Endothelial cell of umbilical vein (primary cell): ENCODE data around the gene SNTA1. TPM values are rescaled to one million over a fixed set of nuclear protein-coding genes. Genes with fewer than 3 reads are reported as not detected.

ENCODE experiments used
- BruUV-seq: library from RNA; stranded (reverse); fragments of 400-500 nt; replicated peaks from 2 replicates; lab custom pipeline; 2021; lab: Mats Ljungman, UMichigan
- CTCF ChIA-PET: fragments of 300-600, 350-600 bp; sonication (Branson Sonifier 250); formaldehyde crosslinking; loops from one replicate; lab custom pipeline; 2021; ENCODE audit warnings: antibody characterized with exemption, inconsistent platforms; lab: Charles Lee
- POLR2A ChIA-PET: fragments of 300-600, 350-600 bp; sonication (Branson Sonifier 250); formaldehyde crosslinking; loops from one replicate; lab custom pipeline; 2021; ENCODE audit warnings: antibody characterized with exemption, inconsistent platforms; lab: Charles Lee
- DNase-seq: peaks from one replicate; pipeline ENCODE4 v3.0.0-alpha.2; 2011; ENCODE audit warnings: low read depth, low spot score
- FAIRE-seq: peaks from 2 replicates; lab custom pipeline; 2011; peaks lifted over from hg19 to GRCh38; lab: Jason Lieb, UNC
- H2AFZ ChIP-seq: 2 replicates; pipeline ENCODE4 v1.6.0; 2012; ENCODE audit warnings: low read depth, low read length, control low read depth, inconsistent platforms
- H3K27ac ChIP-seq: 2 replicates; pipeline ENCODE4 v1.5.1; 2011; ENCODE audit warnings: low read depth, mild to moderate bottlenecking, control low read depth, low read length, moderate library complexity; ENCODE audit not compliant: insufficient read depth
- H3K27me3 ChIP-seq, 2 experiments: 2 replicates each; pipeline versions ENCODE4 v1.6.0 to v1.6.1; 2011; ENCODE audit warnings: low read length in 2 of 2, mixed read lengths in 1 of 2; ENCODE audit not compliant: control insufficient read depth in 2 of 2, insufficient read depth in 2 of 2
- H3K36me3 ChIP-seq, 2 experiments: 2 replicates in 1 of 2; 3 replicates in 1 of 2; pipeline ENCODE4 v1.5.1; 2011; ENCODE audit warnings: low read length in 2 of 2, mild to moderate bottlenecking in 1 of 2, moderate library complexity in 1 of 2; ENCODE audit not compliant: control insufficient read depth in 2 of 2, insufficient read depth in 2 of 2; ENCODE audit errors: extremely low read depth in 1 of 2
- H3K4me1 ChIP-seq: 3 replicates; pipeline ENCODE4 v1.5.1; 2011; ENCODE audit warnings: mild to moderate bottlenecking, low read length; ENCODE audit not compliant: control insufficient read depth, insufficient read depth; ENCODE audit errors: extremely low read depth
- H3K4me2 ChIP-seq: 2 replicates; pipeline ENCODE4 v1.6.1; 2011; ENCODE audit warnings: low read length, control low read depth, mixed read lengths; ENCODE audit not compliant: insufficient read depth
- H3K4me3 ChIP-seq, 3 experiments: fragments of 200-600 bp in 1 of 3; sonication (generic), shearing (Covaris generic) in 1 of 3; replicated peaks in 1 of 3; 2 replicates each; pipeline ENCODE4 v1.5.1; 2011 to 2016; ENCODE audit warnings: control low read depth in 3 of 3, low read length in 3 of 3, mild to moderate bottlenecking in 2 of 3, inconsistent platforms in 1 of 3, low read depth in 1 of 3, moderate library complexity in 1 of 3; ENCODE audit not compliant: insufficient read depth in 1 of 3
- H3K79me2 ChIP-seq: 2 replicates; pipeline ENCODE4 v1.6.0; 2012; ENCODE audit warnings: low read length, inconsistent platforms; ENCODE audit not compliant: control insufficient read depth, insufficient read depth
- H3K9ac ChIP-seq: replicated peaks from 2 replicates; pipeline ENCODE3; 2011; ENCODE audit warnings: low read length, control low read depth; ENCODE audit not compliant: insufficient read depth; ENCODE audit errors: extremely low read depth
- H3K9me1 ChIP-seq: replicated peaks from 3 replicates; pipeline ENCODE4 v1.6.0; 2011; ENCODE audit warnings: mild to moderate bottlenecking, low read length; ENCODE audit not compliant: control insufficient read depth, insufficient read depth; ENCODE audit errors: extremely low read depth
- H3K9me3 ChIP-seq: replicated peaks from 2 replicates; pipeline ENCODE4 v1.5.1; 2012; ENCODE audit warnings: low read length, inconsistent platforms; ENCODE audit not compliant: control insufficient read depth, insufficient read depth
- H4K20me1 ChIP-seq: replicated peaks from 2 replicates; pipeline ENCODE3; 2011; ENCODE audit warnings: mild to moderate bottlenecking, low read length; ENCODE audit not compliant: control insufficient read depth, insufficient read depth; ENCODE audit errors: extremely low read depth
- EZH2 ChIP-seq: IDR thresholded peaks from 2 replicates; pipeline ENCODE4 v1.6.1; 2012; ENCODE audit warnings: borderline replicate concordance, low read depth, mild to moderate bottlenecking, moderate library complexity, low read length, inconsistent platforms; ENCODE audit not compliant: severe bottlenecking
- FOS ChIP-seq: IDR thresholded peaks from 2 replicates; pipeline ENCODE4 v1.6.1; 2011; ENCODE audit warnings: mild to moderate bottlenecking, low read length, moderate library complexity, borderline replicate concordance; ENCODE audit not compliant: insufficient read depth
- GATA2 ChIP-seq: IDR thresholded peaks from 2 replicates; pipeline ENCODE4 v1.7.0; 2011; ENCODE audit warnings: low read depth, mild to moderate bottlenecking, moderate library complexity, mixed read lengths, low read length; ENCODE audit not compliant: insufficient read length, insufficient read depth
- JUN ChIP-seq: IDR thresholded peaks from 2 replicates; pipeline ENCODE4 v1.6.1; 2011; ENCODE audit warnings: borderline replicate concordance, low read depth; ENCODE audit not compliant: insufficient read length, insufficient read depth
- MAX ChIP-seq: IDR thresholded peaks from 2 replicates; pipeline ENCODE4 v1.6.1; 2011; ENCODE audit not compliant: insufficient read depth, insufficient read length
- MYC ChIP-seq: IDR thresholded peaks from one replicate; pipeline ENCODE4 v1.6.1; 2011; ENCODE audit warnings: mild to moderate bottlenecking, low read depth, low read length
- POLR2A ChIP-seq: IDR thresholded peaks from 2 replicates; pipeline ENCODE4 v1.6.1; 2012; ENCODE audit warnings: low read depth, mild to moderate bottlenecking, control low read depth, low read length
- POLR2AphosphoS5 ChIP-seq: IDR thresholded peaks from 2 replicates; pipeline ENCODE4 v1.6.1; 2012; ENCODE audit warnings: low read depth, mild to moderate bottlenecking, control low read depth, low read length, moderate library complexity; ENCODE audit not compliant: insufficient read depth
- dilution Hi-C: fragments of 300-500 bp; cut with MboI; formaldehyde crosslinking; loops from one replicate; pipeline ENCODE4 v1.15.0; 2019; ENCODE audit warnings: low sequenced_read_pairs; ENCODE audit not compliant: extremely low pct_ligation_motif_present
- intact Hi-C: fragments of 100-400 bp; cut with micrococcal nuclease; formaldehyde crosslinking; loops from one replicate; pipeline ENCODE4 v1.10.0; 2022
- polyA plus RNA-seq, 4 experiments: library from polyadenylated mRNA; depleted of rRNA in 3 of 4; stranded (reverse) in 3 of 4; unstranded in 1 of 4; fragments of >200 nt; gene quantifications; 2 replicates each; pipeline versions ENCODE4 v1.2.1 to v1.2.3, GENCODE V29; 2011 to 2012; ENCODE audit warnings: missing spikeins in 1 of 4
- total RNA-seq: library from RNA; stranded (reverse); gene quantifications from 2 replicates; pipeline ENCODE4 v1.2.3, GENCODE V29; 2021
- TF ChIP-seq, protein P1 (sequence below), 2 donors: IDR thresholded peaks; 1 replicate in 1 of 2; 2 replicates in 1 of 2; pipeline ENCODE4 v1.5.1; 2011; ENCODE audit warnings: low read length in 2 of 2, mild to moderate bottlenecking in 2 of 2, moderate library complexity in 2 of 2, control low read depth in 1 of 2, inconsistent platforms in 1 of 2, low read depth in 1 of 2; ENCODE audit not compliant: insufficient read depth in 1 of 2; ENCODE audit errors: extremely low read depth in 1 of 2

The SNTA1 gene
- total and polyA plus RNA-seq, 2 donors (not counting 3 experiments of a cell fraction or from before 2014, with no cell fraction given), result 5.2 to 6.0 TPM

DNA sequence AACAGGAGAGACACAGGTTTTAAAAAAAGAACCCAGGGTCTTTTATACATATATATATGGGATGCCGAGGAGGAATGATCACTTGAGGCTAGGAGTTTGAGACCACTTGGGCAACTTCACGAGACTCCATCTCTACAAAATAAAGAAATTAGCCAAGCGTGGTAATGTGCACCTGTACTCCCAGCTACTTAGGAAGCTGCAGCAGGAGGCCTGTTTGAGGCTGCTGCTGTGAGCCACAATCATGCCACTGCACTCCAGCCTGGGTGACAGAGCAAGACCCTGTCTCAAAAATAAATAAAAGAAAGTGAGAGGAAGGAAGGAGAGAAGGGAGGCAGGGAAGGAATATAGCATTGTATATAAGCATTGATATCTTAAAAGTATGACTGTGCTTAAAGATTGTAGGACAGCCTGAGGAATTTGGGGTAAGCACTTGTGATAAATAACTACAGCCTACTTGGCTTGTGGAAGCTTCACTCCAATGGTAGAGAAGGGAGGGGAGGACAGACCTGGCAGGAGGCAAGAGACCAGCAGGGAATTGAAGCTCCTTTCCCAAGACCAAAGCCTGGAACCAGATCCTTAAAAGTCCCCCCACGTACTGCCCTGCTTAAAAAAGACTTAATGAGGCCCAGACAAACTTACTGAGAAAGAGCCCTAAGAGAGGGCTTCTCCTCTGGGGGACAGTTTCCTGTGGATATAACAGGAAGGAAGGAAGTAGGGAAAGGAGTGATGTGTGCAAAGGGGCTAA is 2.5 kb upstream of the SNTA1 start:
- Histone ChIP-seq H3K9me1 (no peaks in the 10 kb centered on the region), H3K9me3 (no peaks in the 10 kb centered on the region), H3K9ac (no peak overlapping the region), H3K36me3 (no peaks in the 10 kb centered on the region), H3K4me1 (peaks cover 5% of the 10 kb centered on the region), H2AFZ (no peak overlapping the region), H3K27ac (no peak overlapping the region), H3K79me2 (no peaks in the 10 kb centered on the region), H3K4me2 (no peak overlapping the region), H3K4me3 (no peak overlapping the region), H3K27me3 (no peaks in the 10 kb centered on the region), H4K20me1 (no peaks in the 10 kb centered on the region)
- FAIRE-seq (no peak), DNase-seq (no peak)
- ChIA-PET POLR2A (no interaction called here), CTCF (interaction anchor here (1.3 to 2.8 kb wide), 2 partner anchors 11 to 207 kb away, joined by 3 to 14 read pairs; no protein-coding TSS in a partner anchor)
- dilution Hi-C loops, result no loop called here
- BruUV-seq, result no TSS peak
- intact Hi-C loops, result no loop called here
- TF ChIP-seq POLR2AphosphoS5 (no peak), EZH2 (no peak), MAX (no peak), GATA2 (no peak), POLR2A (no peak), FOS (no peak), MYC (no peak), JUN (no peak)
- TF ChIP-seq, protein P1, sequence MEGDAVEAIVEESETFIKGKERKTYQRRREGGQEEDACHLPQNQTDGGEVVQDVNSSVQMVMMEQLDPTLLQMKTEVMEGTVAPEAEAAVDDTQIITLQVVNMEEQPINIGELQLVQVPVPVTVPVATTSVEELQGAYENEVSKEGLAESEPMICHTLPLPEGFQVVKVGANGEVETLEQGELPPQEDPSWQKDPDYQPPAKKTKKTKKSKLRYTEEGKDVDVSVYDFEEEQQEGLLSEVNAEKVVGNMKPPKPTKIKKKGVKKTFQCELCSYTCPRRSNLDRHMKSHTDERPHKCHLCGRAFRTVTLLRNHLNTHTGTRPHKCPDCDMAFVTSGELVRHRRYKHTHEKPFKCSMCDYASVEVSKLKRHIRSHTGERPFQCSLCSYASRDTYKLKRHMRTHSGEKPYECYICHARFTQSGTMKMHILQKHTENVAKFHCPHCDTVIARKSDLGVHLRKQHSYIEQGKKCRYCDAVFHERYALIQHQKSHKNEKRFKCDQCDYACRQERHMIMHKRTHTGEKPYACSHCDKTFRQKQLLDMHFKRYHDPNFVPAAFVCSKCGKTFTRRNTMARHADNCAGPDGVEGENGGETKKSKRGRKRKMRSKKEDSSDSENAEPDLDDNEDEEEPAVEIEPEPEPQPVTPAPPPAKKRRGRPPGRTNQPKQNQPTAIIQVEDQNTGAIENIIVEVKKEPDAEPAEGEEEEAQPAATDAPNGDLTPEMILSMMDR (IDR thresholded peaks at IDR 0.05; ENCODE audit: extremely low read depth in 1 of 2, insufficient read depth in 1 of 2, low read depth in 1 of 2, low read length in 2 of 2), result no peak
